GM23248 (cell line): ENCODE results near the gene IQCF2.

Experiments
- EZH2 ChIP-seq: fragments of 200-600 bp; sonication (generic); IDR thresholded peaks from 2 replicates; pipeline ENCODE4 v1.6.1; 2018; ENCODE audit warnings: antibody characterized with exemption, mild to moderate bottlenecking; ENCODE audit not compliant: insufficient read depth, poor library complexity, severe bottlenecking
- EZH2phosphoT487 ChIP-seq: fragments of 200-600 bp; sonication (generic); IDR thresholded peaks from 2 replicates; pipeline ENCODE4 v1.6.1; 2018; ENCODE audit warnings: antibody characterized with exemption, moderate library complexity, mild to moderate bottlenecking, low read depth; ENCODE audit not compliant: insufficient read depth

GRCh38 chr3:51904034-51904823 is 42.8 kb downstream of the IQCF2 start:
- no peak for TF ChIP-seq EZH2phosphoT487
- no peak for TF ChIP-seq EZH2
